Ammon's horn (tissue), 1 donor: Measurements from ENCODE around the gene CISD3.

Source experiments
- DNase-seq: peaks from one replicate; pipeline ENCODE4 v3.0.0-alpha.2; 2016; ENCODE audit warnings: low spot score

The CISD3 gene

GRCh38 chr17:38728290-38728831, 1.8 kb upstream of the CISD3 start:
- no peak for DNase-seq

GRCh38 chr17:38729368-38729885, 714 bp upstream of the CISD3 start:
- DNase-seq = no peak

GRCh38 chr17:38730526-38731379, 612 bp downstream of the CISD3 start:
- no peak for DNase-seq

- DNase-seq = peak; percentile 45
Measured at GRCh38 chr17:38731526-38732294, 1.6 kb downstream of the CISD3 start.

GRCh38 chr17:38732376-38733281, 2.5 kb downstream of the CISD3 start:
- no peak for DNase-seq

GRCh38 chr17:38733282-38733981, 3.3 kb downstream of the CISD3 start:
- DNase-seq = no peak

- no peak for DNase-seq
Measured at GRCh38 chr17:38733982-38734973, 4.1 kb downstream of the CISD3 start.

GRCh38 chr17:38735161-38735997, 5.2 kb downstream of the CISD3 start:
- DNase-seq = peak; percentile 72

- DNase-seq = no peak
Measured at GRCh38 chr17:38738007-38738662, 8.0 kb downstream of the CISD3 start.

- DNase-seq = no peak
Measured at GRCh38 chr17:38738686-38739085, 8.5 kb downstream of the CISD3 start.

GRCh38 chr17:38739305-38739704, 9.2 kb downstream of the CISD3 start:
- DNase-seq = no peak

- DNase-seq = no peak
Measured at GRCh38 chr17:38740044-38740443, 9.9 kb downstream of the CISD3 start.

GRCh38 chr17:38740806-38741205, 10.7 kb downstream of the CISD3 start:
- no peak for DNase-seq

- no peak for DNase-seq
Measured at GRCh38 chr17:38741461-38741860, 11.3 kb downstream of the CISD3 start.

- no peak for DNase-seq
Measured at GRCh38 chr17:38741921-38742410, 11.8 kb downstream of the CISD3 start.

GRCh38 chr17:38742411-38743308, 12.5 kb downstream of the CISD3 start:
- peak; percentile 64 for DNase-seq

GRCh38 chr17:38743556-38744171, 13.5 kb downstream of the CISD3 start:
- no peak for DNase-seq
